HG02642 (cell line): ENCODE data around the gene CPHXL.

ENCODE experiments used
- ATAC-seq: cut with Tn5 transposase; IDR thresholded peaks from one replicate; pipeline ENCODE4 v1.9.1; 2021; ENCODE audit warnings: mild to moderate bottlenecking; ENCODE audit not compliant: unreplicated experiment, poor library complexity

The CPHXL gene

GRCh38 chr16:75703306-75703705 lies 23.0 kb downstream of the CPHXL start:
- ATAC-seq = no peak

DNA sequence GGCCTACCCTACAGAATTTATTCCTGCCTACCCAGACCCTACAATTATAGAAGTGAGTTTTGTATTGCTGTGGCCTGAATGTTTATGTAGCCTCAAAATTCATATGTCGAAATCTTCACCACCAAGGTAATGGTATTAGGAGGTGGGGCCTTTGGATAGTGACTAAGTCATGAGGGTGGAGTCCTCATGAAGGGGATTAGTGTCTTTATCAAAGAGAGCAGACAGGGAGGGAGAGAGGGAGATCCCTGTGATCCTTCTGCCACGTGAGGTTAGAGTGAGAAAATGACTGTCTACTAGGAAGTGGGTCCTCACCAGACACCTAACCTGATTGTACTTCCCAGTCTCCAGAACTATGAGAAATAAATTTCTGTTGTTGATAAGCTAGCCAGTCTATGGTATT lies 24.0 kb downstream of the CPHXL start:
- no peak for ATAC-seq

- no peak for ATAC-seq
Measured at GRCh38 chr16:75701361-75701760, 24.9 kb downstream of the CPHXL start, which contains the start of gene DUXB. Gene DUXB (minus strand): TSS chr16:75701461. CDS start chr16:75701418, 43 bp downstream.

GRCh38 chr16:75697571-75697970 lies 28.7 kb downstream of the CPHXL start:
- no peak for ATAC-seq

- no peak for ATAC-seq
Measured at GRCh38 chr16:75695708-75696107, 30.6 kb downstream of the CPHXL start.

DNA sequence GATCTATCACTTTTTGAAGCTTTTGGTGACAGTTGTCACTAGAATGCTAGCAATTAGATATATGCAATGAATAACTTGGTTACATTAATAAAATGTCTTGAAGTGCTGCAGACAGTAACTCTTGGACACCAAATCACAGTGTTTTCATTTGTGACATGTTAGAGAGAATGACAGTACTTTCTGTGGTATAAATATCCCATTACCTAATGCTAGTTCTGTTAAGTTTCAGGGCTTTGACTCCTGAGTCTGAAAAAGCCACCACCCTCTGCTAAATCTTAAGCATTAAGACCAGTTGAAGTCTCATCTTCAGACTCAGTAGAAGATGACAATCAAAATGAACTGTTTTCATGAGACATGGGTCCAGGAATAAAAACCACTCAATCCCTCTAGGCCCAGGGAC lies 38.9 kb downstream of the CPHXL start:
- no peak for ATAC-seq

GRCh38 chr16:75682308-75682707 lies 44.0 kb downstream of the CPHXL start:
- ATAC-seq = no peak

- no peak for ATAC-seq
Measured at GRCh38 chr16:75679366-75679765, 46.9 kb downstream of the CPHXL start.

GRCh38 chr16:75676909-75677308 lies 49.4 kb downstream of the CPHXL start, which contains the start of gene CPHXL2:
Gene CPHXL2 (minus strand): TSS chr16:75677009. CDS start chr16:75676999, 10 bp downstream.
- ATAC-seq = no peak

DNA sequence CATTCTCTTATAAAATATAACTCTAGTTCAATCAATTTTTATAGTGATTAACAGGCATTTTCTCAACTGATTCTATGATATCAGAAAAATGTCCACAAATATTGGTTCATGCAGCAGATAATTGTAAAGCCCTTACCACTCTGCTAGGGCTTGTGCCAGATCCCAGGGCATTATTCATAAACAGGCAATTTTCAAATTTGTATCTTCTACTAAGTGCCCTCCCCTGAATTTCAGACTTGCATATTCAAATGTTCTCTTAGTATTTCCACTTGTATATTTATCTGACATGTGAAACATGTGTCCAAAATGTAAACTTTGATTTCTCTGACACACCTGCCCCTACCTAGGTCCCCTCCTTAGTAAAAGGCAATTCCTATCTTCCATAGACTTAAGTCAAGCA lies 58.8 kb downstream of the CPHXL start:
- no peak for ATAC-seq
